ENCODE data around the gene CNGB1.
"Not testable (repeated sequence)": the region's sequence is repeated elsewhere in the genome, so short reads cannot be mapped to it uniquely, and the experiment has no call there.

The CNGB1 gene

GRCh38 chr16:57845115-57845514 lies 125.8 kb downstream of the CNGB1 start:
- Histone ChIP-seq H3K27ac (ENCODE audit: low read length) (no peak overlapping the region), H3K36me3 (ENCODE audit: control insufficient read depth, insufficient read depth, low read length) (no peaks in the 10 kb centered on the region), H3K4me1 (ENCODE audit: control insufficient read depth, insufficient read depth, low read length) (peaks cover 7% of the 10 kb centered on the region), H3K9me3 (ENCODE audit: control insufficient read depth, insufficient read depth, low read length) (no peaks in the 10 kb centered on the region), H3K4me3 (ENCODE audit: low read length) (no peak overlapping the region), H3K27me3 (ENCODE audit: control insufficient read depth, insufficient read depth, low read length) (no peaks in the 10 kb centered on the region)
- DNase-seq (ENCODE audit: low read depth, low spot score): no peak
- WGBS (ENCODE audit: insufficient coverage, insufficient read length): no CpG with 5 or more reads among the region's 8 CpGs

DNA sequence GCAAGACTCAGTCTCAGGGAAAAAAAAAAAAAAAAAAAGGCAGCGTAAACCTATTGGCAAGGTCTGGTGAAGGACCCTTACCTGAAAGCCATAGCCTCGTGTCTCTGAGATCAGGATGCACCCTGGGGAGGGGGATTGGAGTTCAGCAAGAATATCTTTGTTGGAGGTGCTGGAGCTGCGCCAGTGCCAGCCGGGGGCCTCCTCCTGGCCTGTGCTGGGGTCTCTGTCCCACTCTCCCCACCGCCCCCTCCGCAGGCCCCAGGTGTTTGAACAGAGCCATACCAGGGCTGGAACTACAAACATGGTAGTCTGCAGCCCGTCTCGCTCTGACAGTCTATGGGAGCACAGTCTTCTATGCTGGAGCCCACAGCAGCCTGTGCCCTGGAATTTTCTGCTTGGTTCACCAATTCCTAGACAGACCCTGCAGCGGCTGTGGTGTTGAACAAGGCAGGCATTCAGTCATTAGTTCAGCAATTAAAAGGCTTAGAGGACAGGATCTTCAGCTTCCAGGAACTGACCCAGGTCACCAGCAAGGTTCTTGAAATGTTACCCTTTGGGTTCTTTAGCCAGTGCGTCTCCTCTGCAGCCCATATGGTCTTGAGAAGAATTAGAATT lies 126.4 kb downstream of the CNGB1 start:
- Histone ChIP-seq H3K27me3 (ENCODE audit: control insufficient read depth, insufficient read depth, low read length) (no peaks in the 10 kb centered on the region), H3K9me3 (ENCODE audit: control insufficient read depth, insufficient read depth, low read length) (no peaks in the 10 kb centered on the region), H3K27ac (ENCODE audit: low read length) (no peak overlapping the region), H3K4me3 (ENCODE audit: low read length) (no peak overlapping the region), H3K36me3 (ENCODE audit: control insufficient read depth, insufficient read depth, low read length) (no peaks in the 10 kb centered on the region), H3K4me1 (ENCODE audit: control insufficient read depth, insufficient read depth, low read length) (peaks cover 7% of the 10 kb centered on the region)
- WGBS (ENCODE audit: insufficient coverage, insufficient read length): no CpG with 5 or more reads among the region's 10 CpGs
- DNase-seq (ENCODE audit: low read depth, low spot score): no peak

GRCh38 chr16:57843400-57843799 lies 127.5 kb downstream of the CNGB1 start:
- H3K4me1 ChIP-seq (ENCODE audit: control insufficient read depth, insufficient read depth, low read length): peaks cover 7% of the 10 kb centered on the region
- H3K36me3 ChIP-seq (ENCODE audit: control insufficient read depth, insufficient read depth, low read length): no peaks in the 10 kb centered on the region
- no peak overlapping the region for H3K27ac ChIP-seq (ENCODE audit: low read length)

GRCh38 chr16:57842601-57843000 lies 128.3 kb downstream of the CNGB1 start:
- no peaks in the 10 kb centered on the region for H3K27me3 ChIP-seq (ENCODE audit: control insufficient read depth, insufficient read depth, low read length)
- H3K4me3 ChIP-seq (ENCODE audit: low read length): no peak overlapping the region
- DNase-seq (ENCODE audit: low read depth, low spot score): no peak
- H3K27ac ChIP-seq (ENCODE audit: low read length): no peak overlapping the region
- H3K36me3 ChIP-seq (ENCODE audit: control insufficient read depth, insufficient read depth, low read length): no peaks in the 10 kb centered on the region
- WGBS (ENCODE audit: insufficient coverage, insufficient read length): 100% methylated on average over 2 of the region's 5 CpGs
- no peaks in the 10 kb centered on the region for H3K9me3 ChIP-seq (ENCODE audit: control insufficient read depth, insufficient read depth, low read length)
- peaks cover 9% of the 10 kb centered on the region for H3K4me1 ChIP-seq (ENCODE audit: control insufficient read depth, insufficient read depth, low read length)

More at GRCh38 chr16:57843400-57843799, 127.5 kb downstream of the CNGB1 start:
- no CpG with 5 or more reads among the region's 1 CpG for WGBS (ENCODE audit: insufficient coverage, insufficient read length)
- DNase-seq (ENCODE audit: low read depth, low spot score): no peak
- Histone ChIP-seq H3K4me3 (ENCODE audit: low read length) (no peak overlapping the region), H3K27me3 (ENCODE audit: control insufficient read depth, insufficient read depth, low read length) (no peaks in the 10 kb centered on the region), H3K9me3 (ENCODE audit: control insufficient read depth, insufficient read depth, low read length) (no peaks in the 10 kb centered on the region)

DNA sequence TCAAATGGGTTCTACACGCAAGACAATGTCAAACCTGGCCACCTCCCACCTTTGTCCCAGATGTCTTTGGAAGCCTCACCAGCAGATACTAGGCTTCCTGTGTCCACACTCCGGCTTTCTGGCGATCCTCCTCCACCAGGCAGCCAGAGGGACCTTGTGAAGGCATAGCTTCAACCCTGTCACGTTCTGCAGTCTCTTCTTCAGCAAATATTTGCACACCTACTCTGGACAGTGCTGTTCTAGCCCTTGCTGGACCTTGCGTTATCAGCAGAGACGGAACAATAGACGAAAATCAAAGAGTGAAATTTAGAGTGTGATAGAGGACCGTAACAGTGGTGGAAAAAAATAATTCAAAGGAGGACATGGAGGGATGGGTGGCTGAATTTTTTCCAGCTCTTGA lies 130.1 kb downstream of the CNGB1 start:
- no CpG with 5 or more reads among the region's 8 CpGs for WGBS (ENCODE audit: insufficient coverage, insufficient read length)
- DNase-seq (ENCODE audit: low read depth, low spot score): no peak

GRCh38 chr16:57838161-57838560 lies 132.8 kb downstream of the CNGB1 start:
- Histone ChIP-seq H3K27me3 (ENCODE audit: control insufficient read depth, insufficient read depth, low read length) (no peaks in the 10 kb centered on the region), H3K36me3 (ENCODE audit: control insufficient read depth, insufficient read depth, low read length) (no peaks in the 10 kb centered on the region), H3K4me3 (ENCODE audit: low read length) (no peak overlapping the region), H3K4me1 (ENCODE audit: control insufficient read depth, insufficient read depth, low read length) (peaks cover 6% of the 10 kb centered on the region), H3K27ac (ENCODE audit: low read length) (no peak overlapping the region), H3K9me3 (ENCODE audit: control insufficient read depth, insufficient read depth, low read length) (no peaks in the 10 kb centered on the region)
- no peak for DNase-seq (ENCODE audit: low read depth, low spot score)
- no CpG with 5 or more reads among the region's 13 CpGs for WGBS (ENCODE audit: insufficient coverage, insufficient read length)

More for the DNA sequence above, 130.1 kb downstream of the CNGB1 start:
- no peak overlapping the region for H3K27ac ChIP-seq (ENCODE audit: low read length)
- no peak overlapping the region for H3K4me3 ChIP-seq (ENCODE audit: low read length)
- no peaks in the 10 kb centered on the region for H3K9me3 ChIP-seq (ENCODE audit: control insufficient read depth, insufficient read depth, low read length)
- H3K36me3 ChIP-seq (ENCODE audit: control insufficient read depth, insufficient read depth, low read length): no peaks in the 10 kb centered on the region
- peaks cover 5% of the 10 kb centered on the region for H3K4me1 ChIP-seq (ENCODE audit: control insufficient read depth, insufficient read depth, low read length)
- no peaks in the 10 kb centered on the region for H3K27me3 ChIP-seq (ENCODE audit: control insufficient read depth, insufficient read depth, low read length)

- DNase-seq (ENCODE audit: low read depth, low spot score): no peak
- no peaks in the 10 kb centered on the region for H3K27me3 ChIP-seq (ENCODE audit: control insufficient read depth, insufficient read depth, low read length)
- no CpG with 5 or more reads among the region's 10 CpGs for WGBS (ENCODE audit: insufficient coverage, insufficient read length)
- no peak overlapping the region for H3K4me3 ChIP-seq (ENCODE audit: low read length)
- no peaks in the 10 kb centered on the region for H3K36me3 ChIP-seq (ENCODE audit: control insufficient read depth, insufficient read depth, low read length)
- no peak overlapping the region for H3K27ac ChIP-seq (ENCODE audit: low read length)
- peaks cover 6% of the 10 kb centered on the region for H3K4me1 ChIP-seq (ENCODE audit: control insufficient read depth, insufficient read depth, low read length)
- no peaks in the 10 kb centered on the region for H3K9me3 ChIP-seq (ENCODE audit: control insufficient read depth, insufficient read depth, low read length)
These were observed 133.4 kb downstream of the CNGB1 start for GRCh38 chr16:57837305-57838125.

GRCh38 chr16:57835439-57835838 lies 135.5 kb downstream of the CNGB1 start:
- not testable (repeated sequence) for DNase-seq (ENCODE audit: low read depth, low spot score)

GRCh38 chr16:57834936-57835335 lies 136.0 kb downstream of the CNGB1 start:
- Histone ChIP-seq H3K9me3 (ENCODE audit: control insufficient read depth, insufficient read depth, low read length) (no peaks in the 10 kb centered on the region), H3K4me3 (ENCODE audit: low read length) (no peak overlapping the region), H3K27ac (ENCODE audit: low read length) (no peak overlapping the region), H3K27me3 (ENCODE audit: control insufficient read depth, insufficient read depth, low read length) (no peaks in the 10 kb centered on the region), H3K36me3 (ENCODE audit: control insufficient read depth, insufficient read depth, low read length) (no peaks in the 10 kb centered on the region), H3K4me1 (ENCODE audit: control insufficient read depth, insufficient read depth, low read length) (peaks cover 5% of the 10 kb centered on the region)
- DNase-seq (ENCODE audit: low read depth, low spot score): no peak
- no CpG with 5 or more reads among the region's 5 CpGs for WGBS (ENCODE audit: insufficient coverage, insufficient read length)

More at GRCh38 chr16:57835439-57835838, 135.5 kb downstream of the CNGB1 start:
- not testable (repeated sequence) for H3K27me3 ChIP-seq (ENCODE audit: control insufficient read depth, insufficient read depth, low read length); H3K36me3 ChIP-seq (ENCODE audit: control insufficient read depth, insufficient read depth, low read length); H3K27ac ChIP-seq (ENCODE audit: low read length); H3K4me1 ChIP-seq (ENCODE audit: control insufficient read depth, insufficient read depth, low read length); H3K4me3 ChIP-seq (ENCODE audit: low read length); H3K9me3 ChIP-seq (ENCODE audit: control insufficient read depth, insufficient read depth, low read length)
- no CpG with 5 or more reads among the region's 4 CpGs for WGBS (ENCODE audit: insufficient coverage, insufficient read length)

Measured in iPS DF 6.9 (cell line).